Kidney (tissue), 14 donors: ENCODE results near the gene PPL. TPM values are rescaled to one million over a fixed set of nuclear protein-coding genes. Genes with fewer than 3 reads are reported as not detected.

Experiments used
- DNase-seq, 5 donors: peaks; one replicate each; pipeline ENCODE4 v3.0.0-alpha.2; 2013 to 2020
- FAIRE-seq: peaks from 2 replicates; lab custom pipeline; 2012; peaks lifted over from hg19 to GRCh38; lab: Jason Lieb, UNC
- H3K27ac ChIP-seq, 2 donors: one replicate each; pipeline ENCODE4 v1.7.0; 2013; ENCODE audit warnings: low read depth in 2 of 2, low read length in 2 of 2, inconsistent platforms in 1 of 2
- H3K27me3 ChIP-seq: one replicate; pipeline ENCODE4 v1.7.1; 2013; ENCODE audit warnings: low read length, inconsistent platforms; ENCODE audit not compliant: control insufficient read depth, insufficient read depth
- H3K36me3 ChIP-seq, 3 donors: one replicate each; pipeline versions ENCODE4 v1.7.0 to v1.7.1; 2013; ENCODE audit warnings: low read length in 3 of 3, control low read depth in 1 of 3, inconsistent platforms in 1 of 3; ENCODE audit not compliant: insufficient read depth in 3 of 3, control insufficient read depth in 2 of 3
- H3K4me1 ChIP-seq, 3 donors: one replicate each; pipeline versions ENCODE4 v1.7.0 to v1.7.1; 2013; ENCODE audit warnings: low read length in 3 of 3, inconsistent platforms in 1 of 3, low read depth in 1 of 3; ENCODE audit not compliant: control insufficient read depth in 2 of 3, insufficient read depth in 2 of 3
- H3K4me3 ChIP-seq, 3 donors: one replicate each; pipeline versions ENCODE4 v1.7.0 to v1.8.1; 2013; ENCODE audit warnings: low read length in 3 of 3, control low read depth in 1 of 3, inconsistent platforms in 1 of 3
- H3K9ac ChIP-seq, 3 donors: one replicate each; pipeline versions ENCODE4 v1.7.0 to v1.7.1; 2013; ENCODE audit warnings: low read length in 3 of 3, control low read depth in 1 of 3, inconsistent platforms in 1 of 3
- H3K9me3 ChIP-seq, 3 donors: one replicate each; pipeline versions ENCODE4 v1.7.0 to v1.7.1; 2013; ENCODE audit warnings: low read length in 3 of 3, control low read depth in 1 of 3, inconsistent platforms in 1 of 3; ENCODE audit not compliant: control insufficient read depth in 2 of 3, insufficient read depth in 1 of 3
- CTCF ChIP-seq: IDR thresholded peaks from 3 replicates; pipeline ENCODE4 v1.5.1; 2012; ENCODE audit warnings: mild to moderate bottlenecking, moderate library complexity, borderline replicate concordance; ENCODE audit not compliant: insufficient read depth; ENCODE audit errors: extremely low read depth
- intact Hi-C: fragments of 100-400 bp; cut with DNase I; formaldehyde crosslinking; loops from one replicate; pipeline ENCODE4 v1.11.1; 2022
- polyA plus RNA-seq: library from polyadenylated mRNA; stranded (reverse); fragments of 350-450 nt; fragmentation: Illumina TruSeq; extraction: RNeasy Lipid Tissue Mini Kit (QIAGEN cat#74804); gene quantifications from one replicate; pipeline ENCODE4 v1.2.3, GENCODE V29; 2014; ENCODE audit warnings: low read depth, low replicate concordance; ENCODE audit not compliant: insufficient read depth
- total RNA-seq: library from RNA; stranded (reverse); fragmentation: NEBNext Ultra II Directional; extraction: Animal tissue kit (Norgen Biotek cat#: 25700); gene quantifications from one replicate; pipeline ENCODE4 v1.2.1, GENCODE V29; 2021
- donor health status: control.
- donor health status: control.
- donor health status: control.
- donor health status: control.
- donor health status: control.
- donor health status: DM: yes; HTN: yes; CAD: no.
- donor health status: Normal renal cell carcinoma (clear cell type).

The PPL gene
- total and polyA plus RNA-seq, 2 donors from 2014 or later, result 7.7 to 78.4 TPM

GRCh38 chr16:4888428-4889135, 48.4 kb downstream of the PPL start:
- no peaks in the 10 kb centered on the region for H3K9me3 ChIP-seq
- DNase-seq, result no peak
- no peak overlapping the region for H3K4me3 ChIP-seq
- H3K36me3 ChIP-seq, result peaks cover 5 to 27% (median 26%) of the 10 kb centered on the region in 3 donors
- FAIRE-seq, result no peak
- no peak for TF ChIP-seq CTCF
- no peaks in the 10 kb centered on the region for H3K27me3 ChIP-seq
- no peaks in the 10 kb centered on the region for H3K4me1 ChIP-seq
- intact Hi-C loops, result no loop called here
- no peak overlapping the region for H3K27ac ChIP-seq
- H3K9ac ChIP-seq, result no peak overlapping the region

- H3K27me3 ChIP-seq, result no peaks in the 10 kb centered on the region
- intact Hi-C loops, result no loop called here
- no peak for DNase-seq
- no peaks in the 10 kb centered on the region for H3K9me3 ChIP-seq
- peaks cover 10 to 37% (median 35%) of the 10 kb centered on the region in 3 donors for H3K36me3 ChIP-seq
- no peak overlapping the region for H3K27ac ChIP-seq
- no peak for TF ChIP-seq CTCF
- H3K9ac ChIP-seq, result no peak overlapping the region
- H3K4me3 ChIP-seq, result no peak overlapping the region
- H3K4me1 ChIP-seq, result peaks cover 0 to 14% (median 2%) of the 10 kb centered on the region in 3 donors
- no peak for FAIRE-seq
Measured at GRCh38 chr16:4886151-4886550, 50.8 kb downstream of the PPL start.

- intact Hi-C loops, result no loop called here
- DNase-seq, result no peak
- H3K4me1 ChIP-seq, result peaks cover 0 to 14% (median 2%) of the 10 kb centered on the region in 3 donors
- H3K9ac ChIP-seq, result no peak overlapping the region
- no peak for FAIRE-seq
- TF ChIP-seq CTCF, result no peak
- H3K9me3 ChIP-seq, result no peaks in the 10 kb centered on the region
- no peaks in the 10 kb centered on the region for H3K27me3 ChIP-seq
- H3K4me3 ChIP-seq, result no peak overlapping the region
- no peak overlapping the region for H3K27ac ChIP-seq
- H3K36me3 ChIP-seq, result peaks cover 12 to 46% (median 39%) of the 10 kb centered on the region in 3 donors
Measured at GRCh38 chr16:4884972-4885874, 51.7 kb downstream of the PPL start.
